ENCODE measurements around the gene ZDHHC8.
A peak's percentile ranks its signal among the peaks of the same experiment; 100 is the strongest.
"Not testable (repeated sequence)": the region's sequence is repeated elsewhere in the genome, so short reads cannot be mapped to it uniquely, and the experiment has no call there.

The ZDHHC8 gene

DNA sequence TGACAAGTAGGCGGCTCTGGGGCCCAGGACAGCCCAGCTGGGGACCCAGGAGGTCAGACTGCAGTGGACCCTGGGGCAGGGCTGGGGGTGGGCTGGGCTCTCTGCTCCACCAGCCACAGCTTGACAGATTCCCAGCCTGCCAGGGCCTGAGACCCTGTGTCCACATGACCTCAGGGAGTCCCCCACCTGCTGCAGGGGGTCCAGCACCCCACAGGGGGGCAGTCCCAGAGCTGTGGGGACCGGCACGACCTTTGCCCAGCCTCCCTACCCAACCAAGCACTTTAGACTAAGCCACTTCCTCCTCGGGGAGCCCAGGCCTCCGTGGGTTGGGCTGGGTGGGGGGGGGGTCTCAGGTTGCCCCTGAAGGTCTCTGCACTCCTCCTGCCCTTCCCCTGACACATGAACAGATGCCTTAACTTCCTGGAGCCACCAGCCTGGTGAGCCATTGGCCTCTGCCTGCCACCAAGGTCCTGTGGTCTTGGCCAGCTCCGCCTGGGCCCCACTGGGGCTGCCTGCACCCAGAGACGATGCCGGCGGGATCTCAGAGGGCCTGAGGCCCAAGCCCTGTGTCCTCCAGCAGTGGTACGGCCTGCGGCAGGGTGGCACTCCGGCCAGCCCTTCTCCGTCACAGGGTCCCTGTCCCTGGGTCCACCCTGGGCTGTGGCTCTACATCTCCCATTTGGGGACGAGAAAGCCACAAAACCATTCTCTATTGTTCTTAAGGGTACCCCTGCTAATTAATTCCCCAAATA, 15.8 kb downstream of the ZDHHC8 start:
- DNase-seq, result no peak

GRCh38 chr22:20148414-20148813, 16.8 kb downstream of the ZDHHC8 start:
- DNase-seq, result no peak

GRCh38 chr22:20149257-20150250, 17.9 kb downstream of the ZDHHC8 start:
- DNase-seq, result no peak

GRCh38 chr22:20150381-20151275, 19.0 kb downstream of the ZDHHC8 start, which contains the start of gene CCDC188:
Gene CCDC188 (minus strand): TSS chr22:20151055. CDS start chr22:20150986, 69 bp downstream.
- DNase-seq, result no peak

- no peak for DNase-seq
These were observed 19.6 kb downstream of the ZDHHC8 start for GRCh38 chr22:20151276-20151588.

DNA sequence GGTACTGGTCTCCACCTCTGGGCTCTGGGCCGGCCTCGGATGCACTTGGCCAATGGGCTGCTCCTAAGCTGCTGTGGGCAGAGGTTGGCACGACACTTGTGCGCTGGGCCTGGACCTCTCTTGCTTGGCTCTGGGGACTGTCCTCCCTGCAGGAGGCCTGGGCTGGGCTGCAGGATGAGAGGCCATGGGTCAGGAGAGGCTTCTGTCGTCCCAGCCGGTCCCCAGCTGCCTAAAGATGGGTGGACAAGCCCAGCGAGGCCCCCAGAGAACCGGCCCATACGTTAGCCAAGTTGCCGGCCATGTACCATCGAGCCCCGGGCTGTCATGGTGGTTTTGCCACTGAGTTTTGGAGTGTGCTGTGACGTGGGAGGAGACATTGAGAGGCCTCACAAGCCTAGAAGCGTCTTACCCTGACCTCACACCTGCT, 20.9 kb downstream of the ZDHHC8 start:
- no peak for DNase-seq

DNA sequence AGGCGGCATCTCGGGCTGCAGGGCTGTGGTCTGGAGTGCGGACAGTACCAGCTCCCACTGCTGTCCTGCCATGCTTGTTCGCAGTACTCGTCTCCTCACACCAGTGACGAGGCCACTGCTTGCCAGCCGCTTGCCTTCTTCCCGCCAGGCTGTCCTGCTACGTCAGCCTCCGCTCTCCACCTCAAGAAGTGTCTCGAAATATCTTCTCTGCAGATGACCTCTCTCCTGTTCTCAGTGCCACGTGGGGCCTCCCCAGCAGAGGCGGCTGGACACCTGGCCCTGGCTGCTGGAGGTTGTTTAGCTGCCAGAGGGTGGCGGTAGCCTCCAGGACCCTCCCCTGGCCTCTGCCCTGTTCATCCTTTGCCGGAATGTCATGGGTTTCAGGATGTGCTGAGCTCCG, 22.3 kb downstream of the ZDHHC8 start:
- DNase-seq, result no peak

DNA sequence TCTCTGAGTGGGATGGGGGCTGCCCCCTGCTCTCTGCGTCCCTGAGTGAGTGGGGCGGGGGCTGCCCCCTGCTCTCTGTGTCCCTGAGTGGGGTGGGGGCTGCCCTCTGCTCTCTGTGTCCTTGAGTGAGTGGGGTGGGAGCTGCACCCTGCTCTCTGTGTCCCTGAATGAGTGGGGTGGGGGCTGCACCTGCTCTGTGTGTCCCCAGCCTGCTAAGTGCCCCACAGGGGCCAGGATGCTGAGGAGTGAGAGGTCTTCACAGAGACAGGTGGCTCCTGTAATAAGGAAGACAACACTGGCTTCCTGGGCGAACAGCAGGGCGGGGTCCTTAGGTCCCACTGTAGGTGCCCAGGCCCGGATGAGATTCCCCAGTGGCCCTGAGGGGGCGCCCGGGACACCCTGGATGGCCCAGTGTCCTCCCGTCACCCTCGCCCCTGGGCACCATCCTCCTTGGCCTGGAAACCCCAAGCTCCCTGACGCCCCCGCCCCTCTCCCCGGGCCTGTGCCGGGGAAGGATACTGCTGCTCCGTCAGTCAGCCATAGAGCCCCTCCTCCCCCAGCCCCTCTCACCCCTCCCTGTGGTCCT, 23.1 kb downstream of the ZDHHC8 start:
- no peak for DNase-seq

GRCh38 chr22:20155330-20156041, 23.9 kb downstream of the ZDHHC8 start:
- DNase-seq, result no peak

DNA sequence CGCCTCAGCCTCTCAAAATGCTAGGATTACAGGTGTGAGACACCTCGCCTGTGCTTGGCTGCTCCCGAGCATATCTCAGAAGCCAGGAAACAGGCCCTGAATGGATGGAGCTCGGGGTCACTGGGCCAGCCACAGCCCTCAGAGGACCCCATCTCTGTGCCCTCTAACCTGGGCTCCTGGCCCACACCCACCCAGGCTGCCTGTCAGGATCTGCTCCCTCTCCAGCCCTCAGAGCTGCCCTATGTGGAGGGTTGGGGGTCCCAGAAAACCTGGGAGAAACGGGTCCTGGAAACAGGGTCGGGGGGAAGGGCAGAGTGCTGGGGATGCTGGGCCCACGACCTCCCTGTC, 24.4 kb downstream of the ZDHHC8 start:
- DNase-seq, result no peak

DNA sequence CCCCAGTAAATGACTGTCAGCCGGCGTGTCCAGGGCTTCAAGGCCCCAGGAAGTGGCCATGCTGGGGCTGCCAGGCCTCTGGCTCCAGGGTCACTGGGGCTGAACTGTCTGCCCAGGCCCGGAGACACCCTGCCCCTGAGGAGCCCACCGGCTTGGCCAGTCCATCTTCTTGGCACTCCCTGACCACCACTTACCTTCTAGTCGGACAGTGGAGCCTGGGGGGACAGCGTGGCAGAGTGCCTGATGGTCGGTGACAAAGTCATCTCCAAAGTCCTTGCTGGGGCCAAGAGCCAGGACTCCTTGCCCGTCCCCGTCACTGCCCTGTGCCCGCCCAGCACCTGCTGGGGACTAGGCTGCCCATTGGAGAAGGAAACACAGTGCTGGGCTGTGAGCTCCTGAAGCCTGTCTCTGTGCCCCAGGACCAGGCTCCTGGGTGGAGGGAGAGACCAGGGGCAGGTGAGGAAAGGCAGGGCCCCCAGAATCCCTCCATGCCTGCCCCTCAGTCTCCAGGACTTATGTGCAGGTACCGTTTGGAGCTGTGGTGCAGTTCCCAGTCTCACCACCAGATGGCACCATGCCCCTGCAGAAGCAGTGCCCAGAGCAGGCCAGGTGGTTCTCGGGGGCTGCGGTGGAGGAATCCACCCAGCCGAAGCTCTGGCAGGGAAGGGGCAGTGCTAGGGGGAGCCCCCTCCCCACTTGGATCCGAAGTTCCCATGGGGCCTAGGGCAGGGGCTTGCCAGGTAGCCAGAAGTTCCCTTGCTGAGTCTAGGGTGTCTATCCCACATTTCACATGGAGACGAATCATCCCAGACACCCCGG, 25.2 kb downstream of the ZDHHC8 start:
- peak; percentile 95 for DNase-seq

DNA sequence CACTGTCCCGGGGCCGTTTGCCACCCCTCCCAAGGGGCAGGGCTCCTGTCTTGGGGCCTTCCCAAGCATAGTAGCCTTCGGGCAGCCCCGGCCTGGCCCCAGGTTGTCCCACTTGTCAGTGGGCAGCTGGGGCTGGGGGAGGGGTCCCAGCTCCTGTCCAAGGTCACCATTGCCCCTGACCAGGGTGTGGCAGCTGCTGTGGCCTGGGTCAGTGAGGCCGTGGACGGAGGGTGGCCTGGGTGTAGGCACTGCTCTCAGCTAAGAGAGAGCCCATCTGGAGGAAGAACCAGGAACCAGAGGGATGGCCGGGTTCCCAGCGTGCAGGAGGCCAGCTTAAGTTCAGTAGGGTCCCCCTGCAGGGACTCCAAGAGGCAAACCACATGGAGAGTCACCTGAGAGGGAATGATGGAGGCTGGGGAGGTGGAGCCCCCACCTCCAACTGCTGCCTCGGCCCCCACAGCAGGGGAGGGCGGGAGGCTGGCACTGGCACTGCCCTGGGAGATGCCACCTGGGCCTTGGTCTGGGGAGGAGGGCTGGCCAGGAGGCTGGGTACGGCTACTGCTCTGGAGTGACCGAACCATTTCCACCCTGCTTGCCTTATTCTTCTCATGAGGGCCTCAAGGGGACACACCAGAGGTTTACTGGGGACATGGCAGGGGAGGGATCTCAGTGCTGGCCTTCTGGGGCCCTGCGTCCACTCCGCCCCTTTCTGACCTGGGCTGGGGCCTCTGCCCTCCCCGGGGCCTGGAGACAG, 26.0 kb downstream of the ZDHHC8 start:
- no peak for DNase-seq

- no peak for DNase-seq
These were observed 26.9 kb downstream of the ZDHHC8 start for GRCh38 chr22:20158391-20159036.

GRCh38 chr22:20159076-20159475, 27.5 kb downstream of the ZDHHC8 start:
- DNase-seq, result peak; percentile 59

GRCh38 chr22:20159531-20159930, 27.9 kb downstream of the ZDHHC8 start:
- not testable (repeated sequence) for DNase-seq

DNA sequence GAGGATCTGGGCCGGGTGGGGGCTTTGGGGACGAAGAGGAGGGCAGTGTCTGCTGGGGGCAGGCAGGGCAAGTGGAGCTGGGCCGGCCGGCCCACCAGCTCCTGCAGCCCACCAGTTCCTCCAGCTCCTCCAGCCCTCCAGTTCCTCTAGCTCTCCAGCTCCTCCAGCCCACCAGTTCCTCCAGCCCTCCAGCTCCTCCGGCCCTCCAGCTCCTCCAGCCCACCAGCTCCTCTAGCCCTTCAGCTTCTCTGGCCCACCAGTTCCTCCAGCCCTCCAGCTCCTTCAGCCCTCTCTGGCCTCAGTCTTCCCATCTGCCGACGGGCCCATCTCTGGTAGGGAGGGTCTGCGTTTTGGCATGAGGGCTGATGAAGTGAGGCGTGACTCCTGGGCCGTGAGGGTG, 28.4 kb downstream of the ZDHHC8 start:
- no peak for DNase-seq

DNA sequence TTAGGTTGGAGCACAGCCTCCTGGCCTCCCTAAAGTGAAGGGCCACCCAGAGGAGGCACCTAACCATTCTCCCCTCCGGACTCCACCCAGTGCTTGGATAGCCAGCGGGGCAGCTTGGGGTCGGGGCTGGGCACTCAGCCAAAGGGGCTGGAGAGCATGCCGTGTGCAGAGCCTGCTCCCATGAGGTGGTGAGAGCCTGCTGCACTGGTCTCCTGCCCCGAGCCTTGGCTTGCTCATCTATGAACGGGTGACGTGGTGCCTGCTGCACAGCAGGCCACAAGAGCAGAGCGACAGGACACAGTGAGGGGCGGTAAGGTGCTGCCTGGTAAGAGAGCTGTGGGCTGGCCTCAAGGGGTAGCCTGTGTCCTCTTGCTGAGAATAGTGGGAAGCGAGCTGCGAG, 33.3 kb downstream of the ZDHHC8 start:
- no peak for DNase-seq

- DNase-seq, result no peak
These were observed 33.8 kb downstream of the ZDHHC8 start for GRCh38 chr22:20165421-20165820.

GRCh38 chr22:20165913-20166312, 34.3 kb downstream of the ZDHHC8 start:
- DNase-seq, result no peak

DNA sequence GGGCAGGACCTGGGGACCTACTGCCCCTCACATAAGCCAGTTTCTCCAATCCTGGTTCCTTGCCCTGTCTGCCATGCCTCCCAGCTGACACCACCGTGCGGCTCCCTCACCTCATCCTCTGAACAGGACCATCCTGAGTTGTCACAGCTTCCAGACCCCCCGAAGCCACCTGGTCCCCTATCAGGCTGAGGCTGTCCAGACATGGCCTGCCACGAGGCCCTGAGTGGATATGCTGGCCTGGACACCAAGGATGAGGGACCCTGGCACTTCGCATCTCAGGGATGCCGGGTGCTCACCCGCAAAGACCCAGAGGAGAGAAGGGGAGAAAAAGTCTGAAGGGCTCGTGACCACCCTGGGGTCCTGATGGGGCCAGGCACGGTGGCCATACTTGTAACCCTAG, 35.1 kb downstream of the ZDHHC8 start:
- DNase-seq, result no peak

All from right forelimb (tissue), 1 donor.